Left ventricle myocardium superior (tissue), 1 donor: ENCODE measurements around the gene FBXO10. TPM values are rescaled to one million over a fixed set of nuclear protein-coding genes. Genes with fewer than 3 reads are reported as not detected.
A peak's percentile ranks its signal among the peaks of the same experiment; 100 is the strongest.
"Not testable (repeated sequence)": the region's sequence is repeated elsewhere in the genome, so short reads cannot be mapped to it uniquely, and the experiment has no call there.

Experiments used
- ATAC-seq: fragments of 200-7000 bp; cut with Tn5 transposase; one replicate; pipeline ENCODE4 v1.9.1; 2020; ENCODE audit warnings: mild to moderate bottlenecking, moderate library complexity
- DNase-seq: peaks from one replicate; pipeline ENCODE4 v3.0.0-alpha.2; 2020
- intact Hi-C: fragments of 100-400 bp; cut with micrococcal nuclease; formaldehyde crosslinking; loops from one replicate; pipeline ENCODE4 v1.11.0; 2022
- total RNA-seq: library from RNA; stranded (reverse); fragmentation: NEBNext Ultra II Directional; extraction: Animal tissue kit (Norgen Biotek cat#: 25700); gene quantifications from one replicate; pipeline ENCODE4 v1.2.1, GENCODE V29; 2021
- donor health status: DM: no; HTN: yes; CAD: no; lungs with severe emphysema.

FBXO10 gene
- total RNA-seq, 1 donor from 2014 or later: 8.3 TPM

GRCh38 chr9:37495571-37495970, 80.6 kb downstream of the FBXO10 start:
- intact Hi-C loops: no loop called here
- DNase-seq: no peak
- ATAC-seq: no peak

- no peak for ATAC-seq
- intact Hi-C loops: no loop called here
- no peak for DNase-seq
These were observed 84.2 kb downstream of the FBXO10 start for GRCh38 chr9:37491939-37492338.

GRCh38 chr9:37486616-37487548, 89.3 kb downstream of the FBXO10 start:
- peak; percentile 42 for DNase-seq
- intact Hi-C loops: no loop called here
- ATAC-seq: peak; percentile 80

GRCh38 chr9:37486256-37486615, 89.9 kb downstream of the FBXO10 start:
- no peak for DNase-seq
- intact Hi-C loops: no loop called here
- ATAC-seq: no peak

- peak; percentile 98 for ATAC-seq
- intact Hi-C loops: no loop called here
- peak; percentile 97 for DNase-seq
These were observed 90.6 kb downstream of the FBXO10 start, which contains the start of gene POLR1E for GRCh38 chr9:37485389-37486255. Gene POLR1E, plus strand, starts transcription at chr9:37485948. Its CDS starts 100 bp downstream, at chr9:37486048.

- DNase-seq (no peak), ATAC-seq (no peak)
- intact Hi-C loops: no loop called here
These were observed 95.4 kb downstream of the FBXO10 start for GRCh38 chr9:37480759-37481158.

- ATAC-seq, intact Hi-C loops, DNase-seq: not testable (repeated sequence)
These were observed 98.1 kb downstream of the FBXO10 start for GRCh38 chr9:37477987-37478619.

GRCh38 chr9:37477443-37477842, 98.7 kb downstream of the FBXO10 start:
- intact Hi-C loops, DNase-seq, ATAC-seq: not testable (repeated sequence)

- DNase-seq (no peak), ATAC-seq (no peak)
- intact Hi-C loops: no loop called here
These were observed 99.2 kb downstream of the FBXO10 start for GRCh38 chr9:37476930-37477329.

- DNase-seq: no peak
- intact Hi-C loops: no loop called here
- no peak for ATAC-seq
These were observed 101.7 kb downstream of the FBXO10 start for GRCh38 chr9:37474438-37474837.

GRCh38 chr9:37473982-37474381, 102.2 kb downstream of the FBXO10 start:
- intact Hi-C loops, DNase-seq, ATAC-seq: not testable (repeated sequence)

- intact Hi-C loops: no loop called here
- DNase-seq (no peak), ATAC-seq (peak; percentile 56)
These were observed 104.1 kb downstream of the FBXO10 start for GRCh38 chr9:37471942-37472684.

GRCh38 chr9:37468620-37469019, 107.6 kb downstream of the FBXO10 start:
- ATAC-seq: no peak
- intact Hi-C loops: no loop called here
- no peak for DNase-seq

GRCh38 chr9:37467530-37467929, 108.7 kb downstream of the FBXO10 start:
- DNase-seq, ATAC-seq, intact Hi-C loops: not testable (repeated sequence)

- peak; percentile 79 for DNase-seq
- intact Hi-C loops: no loop called here
- ATAC-seq: peak; percentile 29
These were observed 110.0 kb downstream of the FBXO10 start for GRCh38 chr9:37466037-37466709.

GRCh38 chr9:37465249-37466036, 110.7 kb downstream of the FBXO10 start, which contains the start of gene ZBTB5:
Gene ZBTB5, minus strand, starts transcription at chr9:37465450. Its CDS starts 22,899 bp downstream, at chr9:37442551.
- DNase-seq (peak; percentile 98), ATAC-seq (peak; percentile 90)
- intact Hi-C loops: no loop called here
